ENCODE results near the gene ADORA2A.
"Not testable (repeated sequence)": the region's sequence is repeated elsewhere in the genome, so short reads cannot be mapped to it uniquely, and the experiment has no call there.

Gene ADORA2A

DNA sequence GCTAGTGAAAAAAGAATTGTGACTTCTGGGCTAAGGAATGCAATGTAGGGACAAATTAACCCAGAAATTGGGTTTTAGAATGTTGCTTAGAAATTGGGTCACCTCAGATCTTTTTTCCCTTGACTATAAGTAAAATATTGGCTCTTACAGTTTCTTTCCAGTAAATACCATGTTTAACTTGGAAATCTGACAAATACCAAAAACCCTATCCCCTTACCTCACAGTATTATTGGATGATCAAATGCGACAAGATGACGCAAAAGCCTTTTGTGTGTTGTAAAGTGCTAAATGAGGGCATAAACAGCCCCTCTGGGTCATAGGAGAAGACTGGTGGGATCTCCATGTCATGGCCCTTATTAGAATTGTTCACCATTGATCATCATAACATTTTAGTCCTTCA lies 61.6 kb downstream of the ADORA2A start:
- DNase-seq (ENCODE audit: low read depth), result no peak

DNA sequence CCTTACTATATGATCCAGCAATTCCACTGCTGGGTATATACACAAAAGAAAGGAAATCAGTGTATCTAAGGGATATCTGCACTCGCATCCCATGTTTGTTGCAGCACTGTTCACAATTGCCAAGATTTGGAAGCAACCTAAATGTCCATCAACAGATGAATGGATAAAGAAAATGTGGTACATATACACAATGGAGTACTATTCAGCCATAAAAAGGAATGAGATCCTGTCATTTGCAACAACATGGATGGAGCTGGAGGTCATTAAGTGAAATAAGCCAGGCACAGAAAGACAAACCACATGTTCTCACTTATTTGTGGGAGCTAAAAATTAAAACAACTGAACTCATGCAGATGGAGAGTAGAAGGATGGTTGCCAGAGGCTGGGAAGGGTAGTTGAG lies 62.0 kb downstream of the ADORA2A start:
- not testable (repeated sequence) for DNase-seq (ENCODE audit: low read depth)
